Spleen (tissue), 10 donors: ENCODE results near the gene GABRA1. TPM values are rescaled to one million over a fixed set of nuclear protein-coding genes. Genes with fewer than 3 reads are reported as not detected.

Experiments
- polyA plus RNA-seq, 3 donors: library from polyadenylated mRNA; stranded (reverse); fragments of 200-250 nt; gene quantifications; one replicate each; pipeline ENCODE4 v1.2.1, GENCODE V29; 2013
- total RNA-seq, 7 donors: library from RNA; depleted of rRNA in 3 of 7; stranded (reverse); fragments of >200 nt in 3 of 7; fragmentation: NEBNext Ultra II Directional in 4 of 7; extraction: Animal tissue kit (Norgen Biotek cat#: 25700) in 4 of 7; gene quantifications; one replicate each; pipeline versions ENCODE4 v1.1.0 to v1.2.1, GENCODE V29; 2016 to 2021
- donor health status: healthy with polysubstance abuse.
- donor health status: DM: no; HTN: no; CAD: no; lungs with moderate emphysema.
- donor health status: DM: no; HTN: no; CAD: no.
- donor health status: Bipolar disorder and iron deficiency.
- donor health status: healthy.
- donor health status: DM: no; HTN: no; CAD: no.
- donor health status: DM: yes; HTN: yes; CAD: no.

Gene GABRA1
- total and polyA plus RNA-seq, 10 donors, result 0.02 TPM; not detected in 9

Other genes with a start within 250 kb of the GABRA1 start
- gene GABRA6, start 162.4 kb upstream of the GABRA1 start, total RNA-seq, result not detected
- under 1 TPM in 1 of 3 donors, not detected in 2; 0.07 TPM for gene GABRA6, start 162.4 kb upstream of the GABRA1 start, polyA plus RNA-seq
- 1 to 10 TPM in 2 of 7 donors, not detected in 5; 1.4 to 1.5 TPM for gene GABRG2, start 219.7 kb downstream of the GABRA1 start, total RNA-seq
- gene GABRG2, start 219.7 kb downstream of the GABRA1 start, polyA plus RNA-seq, result not detected